Astrocyte of the cerebellum (primary cell): ENCODE data around the gene CTNNA2.

Experiments
- DNase-seq: peaks from one replicate; pipeline ENCODE4 v3.0.0-alpha.2; 2011; ENCODE audit warnings: low read depth
- H3K4me3 ChIP-seq: 2 replicates; pipeline ENCODE4 v1.5.1; 2011; ENCODE audit warnings: mild to moderate bottlenecking, low read depth, low read length, moderate library complexity
- in situ Hi-C: cut with HindIII; loops from 2 replicates; pipeline ENCODE4 v1.10.0; 2017; ENCODE audit warnings: low sequenced_read_pairs
- TF ChIP-seq, protein P1 (sequence below): IDR thresholded peaks from 2 replicates; pipeline ENCODE4 v1.5.1; 2012; ENCODE audit warnings: low read length, low read depth, moderate library complexity, mild to moderate bottlenecking; ENCODE audit errors: missing control alignments

CTNNA2 gene

DNA sequence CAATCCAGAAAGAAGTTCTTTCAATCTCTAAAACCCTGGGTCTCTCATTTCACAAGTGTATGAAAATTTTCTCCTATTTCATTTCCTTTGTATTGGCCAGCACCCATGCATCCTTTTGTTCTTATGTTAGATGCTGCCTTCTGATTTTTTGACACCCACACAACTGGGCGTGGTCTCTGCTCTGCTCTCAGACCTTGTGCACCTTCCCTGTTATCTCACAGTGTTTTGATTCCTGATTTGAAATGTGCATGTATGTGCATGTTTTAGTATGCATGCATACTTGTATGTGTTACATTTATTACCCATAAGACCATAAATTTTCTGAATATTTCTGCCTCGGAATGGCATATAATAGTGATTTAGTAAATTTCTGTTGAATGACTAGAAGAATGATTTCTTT is 152.2 kb downstream of the CTNNA2 start:
- no peak for DNase-seq
- TF ChIP-seq, protein P1, sequence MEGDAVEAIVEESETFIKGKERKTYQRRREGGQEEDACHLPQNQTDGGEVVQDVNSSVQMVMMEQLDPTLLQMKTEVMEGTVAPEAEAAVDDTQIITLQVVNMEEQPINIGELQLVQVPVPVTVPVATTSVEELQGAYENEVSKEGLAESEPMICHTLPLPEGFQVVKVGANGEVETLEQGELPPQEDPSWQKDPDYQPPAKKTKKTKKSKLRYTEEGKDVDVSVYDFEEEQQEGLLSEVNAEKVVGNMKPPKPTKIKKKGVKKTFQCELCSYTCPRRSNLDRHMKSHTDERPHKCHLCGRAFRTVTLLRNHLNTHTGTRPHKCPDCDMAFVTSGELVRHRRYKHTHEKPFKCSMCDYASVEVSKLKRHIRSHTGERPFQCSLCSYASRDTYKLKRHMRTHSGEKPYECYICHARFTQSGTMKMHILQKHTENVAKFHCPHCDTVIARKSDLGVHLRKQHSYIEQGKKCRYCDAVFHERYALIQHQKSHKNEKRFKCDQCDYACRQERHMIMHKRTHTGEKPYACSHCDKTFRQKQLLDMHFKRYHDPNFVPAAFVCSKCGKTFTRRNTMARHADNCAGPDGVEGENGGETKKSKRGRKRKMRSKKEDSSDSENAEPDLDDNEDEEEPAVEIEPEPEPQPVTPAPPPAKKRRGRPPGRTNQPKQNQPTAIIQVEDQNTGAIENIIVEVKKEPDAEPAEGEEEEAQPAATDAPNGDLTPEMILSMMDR, result no peak
- no peak overlapping the region for H3K4me3 ChIP-seq
- in situ Hi-C loops, result no loop called here

DNA sequence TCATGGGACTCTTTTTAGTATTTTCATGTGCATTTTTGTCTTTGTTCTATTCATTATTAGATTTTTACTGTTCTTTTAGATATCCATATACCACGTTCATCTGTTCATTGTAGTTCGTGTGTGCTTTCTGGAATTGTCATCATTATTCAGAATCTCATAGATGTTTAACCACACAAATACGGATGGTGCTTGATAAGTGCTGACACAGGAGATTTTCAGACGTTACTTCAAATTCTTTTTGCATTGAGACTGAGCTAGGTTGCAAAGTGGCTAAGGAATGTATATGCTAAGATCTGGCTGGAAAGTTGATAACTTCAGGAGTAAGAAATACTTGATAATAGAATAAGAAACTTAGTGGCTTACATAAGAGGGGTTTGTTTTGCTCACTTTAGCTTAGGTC is 153.6 kb downstream of the CTNNA2 start:
- in situ Hi-C loops, result no loop called here
- no peak for DNase-seq
- H3K4me3 ChIP-seq, result no peak overlapping the region
- TF ChIP-seq, protein P1, result no peak

DNA sequence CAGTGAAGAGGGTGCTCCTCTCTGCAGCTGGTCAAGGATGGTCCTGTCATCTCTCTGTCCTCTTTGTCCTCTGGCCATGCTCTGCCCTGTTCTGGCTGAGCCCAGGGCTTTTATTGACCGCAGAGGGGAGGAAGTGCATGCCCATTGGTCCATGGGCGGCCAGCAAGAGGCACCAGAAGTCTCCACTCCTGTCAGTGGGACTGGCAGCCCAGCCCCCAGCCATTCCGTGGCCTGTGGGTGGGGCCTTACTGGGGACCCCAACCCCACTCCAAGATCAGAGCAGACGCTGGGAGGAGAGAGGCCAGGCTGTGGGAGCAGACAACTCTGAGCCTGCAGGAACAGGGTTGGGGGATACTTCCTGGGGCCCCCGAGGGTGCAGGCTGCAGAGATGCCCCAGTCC is 156.9 kb downstream of the CTNNA2 start:
- DNase-seq, result no peak
- TF ChIP-seq, protein P1, result no peak
- in situ Hi-C loops, result no loop called here
- H3K4me3 ChIP-seq, result no peak overlapping the region

DNA sequence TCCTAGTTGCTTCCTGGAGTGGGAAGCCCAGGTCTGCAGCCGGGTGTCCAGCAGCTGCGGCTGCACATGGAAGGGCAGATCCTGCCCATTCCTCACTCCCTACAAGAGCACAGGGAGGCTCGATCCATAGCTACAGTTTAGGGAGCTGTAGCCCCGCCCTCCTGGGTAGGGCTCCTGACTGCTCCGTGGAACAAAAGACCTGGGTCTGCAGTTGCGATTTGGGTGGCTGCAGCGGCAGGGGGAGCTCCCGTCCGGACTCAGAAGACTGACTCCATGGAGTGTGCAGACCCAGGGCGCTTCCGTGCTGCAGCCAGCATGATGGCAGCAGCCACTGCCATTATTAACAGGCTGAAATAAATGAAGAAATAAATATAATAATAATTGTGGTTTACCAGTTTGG is 157.3 kb downstream of the CTNNA2 start:
- DNase-seq, result no peak
- H3K4me3 ChIP-seq, result no peak overlapping the region
- in situ Hi-C loops, result no loop called here
- TF ChIP-seq, protein P1, result no peak

DNA sequence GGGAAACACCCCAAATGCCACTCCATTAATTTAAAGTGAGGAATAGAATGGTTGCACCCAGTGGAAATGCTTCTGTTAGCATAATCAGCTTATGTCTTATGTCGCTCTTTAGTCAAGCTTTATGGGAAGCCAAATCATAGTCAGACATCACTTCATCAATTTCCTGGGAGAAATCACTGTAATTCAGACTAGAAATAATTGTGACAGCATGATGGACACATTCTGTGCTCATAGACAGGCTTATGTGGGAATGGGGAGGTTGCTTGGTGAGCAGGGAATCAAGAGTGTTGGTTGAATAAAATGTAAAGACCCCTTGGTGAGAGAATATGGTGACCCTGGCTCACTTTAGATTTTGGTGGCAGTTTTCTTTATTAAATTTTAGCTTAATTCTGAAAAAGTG is 174.0 kb downstream of the CTNNA2 start:
- DNase-seq, result no peak
- TF ChIP-seq, protein P1, result no peak
- in situ Hi-C loops, result no loop called here
- H3K4me3 ChIP-seq, result no peak overlapping the region

DNA sequence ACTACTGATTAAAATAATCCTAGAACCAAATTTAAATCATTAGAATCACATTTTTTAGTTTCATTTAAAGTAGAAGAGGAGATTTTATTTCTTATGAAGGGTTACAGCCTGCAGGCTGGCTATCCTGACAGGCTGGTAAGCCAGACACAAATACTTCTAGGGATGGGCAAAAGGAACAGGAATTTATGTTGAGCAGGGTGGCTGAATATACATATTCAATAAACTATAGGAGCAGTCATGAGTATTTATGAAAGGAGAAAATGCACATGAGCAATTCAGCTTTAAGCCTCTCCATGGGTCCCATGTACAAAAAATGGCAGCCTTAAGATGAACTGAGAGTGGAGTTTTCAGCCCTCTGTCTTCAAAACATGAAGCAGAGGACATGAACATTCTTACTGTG is 182.4 kb downstream of the CTNNA2 start:
- in situ Hi-C loops, result no loop called here
- H3K4me3 ChIP-seq, result no peak overlapping the region
- TF ChIP-seq, protein P1, result no peak
- DNase-seq, result no peak

DNA sequence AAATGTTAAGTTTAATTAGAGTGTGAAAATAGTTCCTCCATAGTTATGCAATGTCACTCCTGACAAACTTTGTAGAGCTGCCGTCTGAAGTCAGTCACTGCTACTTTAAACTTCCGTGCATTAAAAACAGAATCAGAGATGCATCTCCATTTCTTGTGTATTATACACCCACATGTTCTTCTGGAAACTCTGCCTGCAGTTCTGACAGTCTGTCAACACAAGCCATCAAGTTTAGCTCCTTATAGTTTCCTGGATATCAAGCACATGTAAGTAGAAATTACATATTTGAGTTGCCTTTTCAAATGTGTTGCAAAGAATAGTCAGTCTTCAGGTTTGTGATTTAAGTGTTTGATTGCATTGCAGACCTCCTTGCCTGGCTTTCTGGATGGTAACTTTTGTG is 184.3 kb downstream of the CTNNA2 start:
- TF ChIP-seq, protein P1, result no peak
- H3K4me3 ChIP-seq, result no peak overlapping the region
- no peak for DNase-seq
- in situ Hi-C loops, result no loop called here
